ENCODE data around the gene CCDC169.

- TF ChIP-seq ETV6 (CRISPR knock-in tag; conservative IDR thresholded peaks at IDR 0.05) (no peak), HNF4A (CRISPR knock-in tag; IDR thresholded peaks at IDR 0.05) (no peak), CREB3 (CRISPR knock-in tag; IDR thresholded peaks at IDR 0.05) (no peak), ZBTB33 (CRISPR knock-in tag; IDR thresholded peaks at IDR 0.05) (no peak), PBX3 (CRISPR knock-in tag; IDR thresholded peaks at IDR 0.05; ENCODE audit: borderline replicate concordance) (no peak), CEBPZ (IDR thresholded peaks at IDR 0.05; ENCODE audit: low read length) (no peak), POGZ (CRISPR knock-in tag; IDR thresholded peaks at IDR 0.05) (no peak)
Measured at GRCh38 chr13:36211567-36211966, 86.0 kb downstream of the CCDC169 start.
